SK-N-SH (cell line): ENCODE measurements around the gene ENTREP3. TPM values are rescaled to one million over a fixed set of nuclear protein-coding genes. Genes with fewer than 3 reads are reported as not detected.

ENCODE experiments used
- CTCF ChIA-PET: fragments of 300-600, 350-600 bp; formaldehyde crosslinking; extraction: SDS; loops from one replicate; lab custom pipeline; 2021; lab: Yijun Ruan, JAX
- POLR2A ChIA-PET: fragments of 350-600 bp; sonication (Branson Sonifier 250); formaldehyde crosslinking; extraction: SDS; loops from one replicate; lab custom pipeline; 2020; ENCODE audit warnings: antibody characterized with exemption, inconsistent platforms; lab: Yijun Ruan, JAX
- DNase-seq: peaks from one replicate; pipeline ENCODE4 v3.0.0; 2012
- H2AFZ ChIP-seq: fragments of 200-600 bp; sonication (generic); 2 replicates; pipeline ENCODE4 v1.8.1; 2016; ENCODE audit warnings: antibody characterized with exemption, mild to moderate bottlenecking, low read depth
- H3F3A ChIP-seq: fragments of 200-600 bp; sonication (generic); replicated peaks from 2 replicates; pipeline ENCODE3; 2016; ENCODE audit warnings: antibody characterized with exemption, mild to moderate bottlenecking; ENCODE audit not compliant: insufficient read depth
- H3K27ac ChIP-seq, 2 experiments: fragments of 200-500 bp in 1 of 2; fragments of 200-600 bp in 1 of 2; sonication (Bioruptor generic) in 1 of 2; sonication (generic), shearing (Covaris generic) in 1 of 2; 2 replicates each; pipeline versions ENCODE4 v1.5.1 to v1.6.1; 2014 to 2016; ENCODE audit warnings: low read depth in 2 of 2, inconsistent platforms in 1 of 2, low read length in 1 of 2, mild to moderate bottlenecking in 1 of 2, mixed read lengths in 1 of 2
- H3K27me3 ChIP-seq: fragments of 200-600 bp; sonication (generic), shearing (Covaris generic); 2 replicates; pipeline ENCODE4 v1.6.1; 2016; ENCODE audit warnings: mixed run types; ENCODE audit not compliant: insufficient read depth
- H3K36me3 ChIP-seq, 2 experiments: fragments of 200-500 bp in 1 of 2; fragments of 200-600 bp in 1 of 2; sonication (Bioruptor generic) in 1 of 2; sonication (generic) in 1 of 2; replicated peaks in 1 of 2; 2 replicates each; pipeline versions ENCODE3 to v1.5.1; 2014 to 2016; ENCODE audit warnings: low read length in 1 of 2, mild to moderate bottlenecking in 1 of 2; ENCODE audit not compliant: insufficient read depth in 2 of 2, control insufficient read depth in 1 of 2
- H3K4me1 ChIP-seq, 2 experiments: fragments of 200-500 bp in 1 of 2; fragments of 200-600 bp in 1 of 2; sonication (Bioruptor generic) in 1 of 2; sonication (generic), shearing (Covaris generic) in 1 of 2; 2 replicates each; pipeline versions ENCODE4 v1.5.1 to v1.6.1; 2014 to 2016; ENCODE audit warnings: low read depth in 1 of 2, low read length in 1 of 2, mixed run types in 1 of 2; ENCODE audit not compliant: insufficient read depth in 2 of 2, control insufficient read depth in 1 of 2
- H3K4me2 ChIP-seq: fragments of 200-600 bp; sonication (generic), shearing (Covaris generic); 2 replicates; pipeline ENCODE4 v1.6.1; 2017; ENCODE audit warnings: mixed run types
- H3K4me3 ChIP-seq, 2 experiments: fragments of 200-500 bp in 1 of 2; fragments of 200-600 bp in 1 of 2; sonication (Bioruptor generic) in 1 of 2; sonication (generic), shearing (Covaris generic) in 1 of 2; 2 replicates each; pipeline versions ENCODE4 v1.5.1 to v1.8.1; 2014 to 2016; ENCODE audit warnings: low read depth in 2 of 2, inconsistent platforms in 1 of 2, low read length in 1 of 2, mild to moderate bottlenecking in 1 of 2, mixed read lengths in 1 of 2, moderate library complexity in 1 of 2
- H3K79me2 ChIP-seq: fragments of 200-600 bp; sonication (generic); 2 replicates; pipeline ENCODE4 v1.8.1; 2017; ENCODE audit warnings: mild to moderate bottlenecking; ENCODE audit not compliant: insufficient read depth
- H3K9ac ChIP-seq: fragments of 200-600 bp; sonication (generic); 2 replicates; pipeline ENCODE4 v1.6.1; 2017; ENCODE audit warnings: mixed run types
- H3K9me2 ChIP-seq: fragments of 200-600 bp; sonication (generic); 2 replicates; pipeline ENCODE4 v1.6.1; 2017; ENCODE audit warnings: mixed run types
- H3K9me3 ChIP-seq: fragments of 200-600 bp; sonication (generic); 2 replicates; pipeline ENCODE4 v1.6.1; 2017; ENCODE audit warnings: mixed run types, mild to moderate bottlenecking, moderate library complexity
- H4K20me1 ChIP-seq: fragments of 200-600 bp; sonication (generic); 2 replicates; pipeline ENCODE4 v1.6.1; 2017; ENCODE audit warnings: mild to moderate bottlenecking, mixed run types; ENCODE audit not compliant: insufficient read depth
- CHD2 ChIP-seq: fragments of 150-350 bp; IDR thresholded peaks from 2 replicates; pipeline ENCODE4 v1.6.1; 2018; ENCODE audit warnings: low read length; ENCODE audit not compliant: partially characterized antibody
- CTCF ChIP-seq: fragments of 200-600 bp; sonication (generic); IDR thresholded peaks from 2 replicates; pipeline ENCODE4 v1.6.1; 2017; ENCODE audit warnings: antibody characterized with exemption, mild to moderate bottlenecking, moderate library complexity
- ELF1 ChIP-seq: IDR thresholded peaks from 2 replicates; pipeline ENCODE4 v1.4.0; 2012
- EP300 ChIP-seq, 2 experiments: IDR thresholded peaks; 2 replicates each; pipeline versions ENCODE4 v1.4.0 to v1.6.1; 2012; ENCODE audit warnings: borderline replicate concordance in 1 of 2, low read depth in 1 of 2, low read length in 1 of 2
- EZH2phosphoT487 ChIP-seq: fragments of 200-600 bp; sonication (generic); IDR thresholded peaks from 2 replicates; pipeline ENCODE4 v1.6.1; 2017; ENCODE audit warnings: low read depth, mixed run types, mild to moderate bottlenecking, antibody characterized with exemption, moderate library complexity, borderline replicate concordance
- FOSL2 ChIP-seq: IDR thresholded peaks from 2 replicates; pipeline ENCODE4 v1.4.0; 2012; ENCODE audit warnings: low read depth, mild to moderate bottlenecking, moderate library complexity, borderline replicate concordance
- GABPA ChIP-seq: IDR thresholded peaks from 2 replicates; pipeline ENCODE4 v1.4.0; 2012; ENCODE audit warnings: low read depth, mild to moderate bottlenecking
- GATA2 ChIP-seq: sonication (generic); formaldehyde crosslinking; IDR thresholded peaks from 2 replicates; pipeline ENCODE4 v1.5.0; 2020; ENCODE audit warnings: mild to moderate bottlenecking, missing genetic modification reagents
- JUND ChIP-seq: IDR thresholded peaks from 2 replicates; pipeline ENCODE4 v1.4.0; 2012
- MAX ChIP-seq: IDR thresholded peaks from 2 replicates; pipeline ENCODE4 v1.4.0; 2012; ENCODE audit warnings: low read depth
- MXI1 ChIP-seq: IDR thresholded peaks from 2 replicates; pipeline ENCODE4 v1.6.1; 2012; ENCODE audit warnings: mild to moderate bottlenecking, low read depth, low read length, improper control_type of control experiment
- PBX3 ChIP-seq: IDR thresholded peaks from 2 replicates; pipeline ENCODE4; 2012
- POLR2AphosphoS5 ChIP-seq: IDR thresholded peaks from 2 replicates; pipeline ENCODE4 v1.6.1; 2012; ENCODE audit warnings: low read depth, low read length
- TEAD4 ChIP-seq: IDR thresholded peaks from 2 replicates; pipeline ENCODE4 v1.4.0; 2012; ENCODE audit warnings: mild to moderate bottlenecking, borderline replicate concordance; ENCODE audit not compliant: insufficient read depth
- USF2 ChIP-seq: fragments of 150-350 bp; IDR thresholded peaks from 2 replicates; pipeline ENCODE4 v1.6.1; 2017; ENCODE audit warnings: antibody characterized with exemption, low read length, low read depth, borderline replicate concordance
- YY1 ChIP-seq: IDR thresholded peaks from 2 replicates; pipeline ENCODE4 v1.4.0; 2012; ENCODE audit warnings: low read depth, mild to moderate bottlenecking
- ZBTB33 ChIP-seq: IDR thresholded peaks from 2 replicates; pipeline ENCODE4 v1.4.0; 2012; ENCODE audit warnings: low read depth, borderline replicate concordance
- WGBS: methylation state at CpG from one replicate; pipeline ENCODE4 v1.1.6; 2017; ENCODE audit warnings: low lambda C conversion rate; 5-methylcytosine and 5-hydroxymethylcytosine counted together
- polyA plus RNA-seq, 3 experiments: library from polyadenylated mRNA; depleted of rRNA; stranded (reverse); fragments of >200 nt; gene quantifications; 2 replicates each; pipeline ENCODE4 v1.2.3, GENCODE V29; 2012

The ENTREP3 gene
- polyA plus RNA-seq, 1 of the 3 experiments (the other 2 are of a cell fraction) = 30.6 TPM

GRCh38 chr1:155300553-155301329 is 45.5 kb upstream of the ENTREP3 start:
- no peak for DNase-seq
- no peak overlapping the region for H2AFZ ChIP-seq

More at GRCh38 chr1:155300553-155301329, 45.5 kb upstream of the ENTREP3 start:
- no peaks in the 10 kb centered on the region for H3K9me3 ChIP-seq
- ChIA-PET CTCF (interaction anchor here (1.0 to 2.9 kb wide), 3 partner anchors 9 to 50 kb away, joined by 3 to 15 read pairs (median 4); no protein-coding TSS in a partner anchor), POLR2A (no interaction called here)
- no peak overlapping the region for H3K4me2 ChIP-seq
- H3K27me3 ChIP-seq = no peaks in the 10 kb centered on the region
- H3K9ac ChIP-seq = no peak overlapping the region
- WGBS = 70% methylated on average over 8 of the region's 9 CpGs
- H3K79me2 ChIP-seq = no peaks in the 10 kb centered on the region
- H3K36me3 ChIP-seq = no peaks in the 10 kb centered on the region
- TF ChIP-seq MAX = no peak
- TF ChIP-seq POLR2AphosphoS5 = no peak
- TF ChIP-seq GATA2 (CRISPR knock-in tag) = no peak
- TF ChIP-seq EP300 (IDR thresholded peaks at IDR 0.05; ENCODE audit: borderline replicate concordance in 1 of 2, low read depth in 1 of 2, low read length in 1 of 2) = no peak
- TF ChIP-seq TEAD4 = no peak
- TF ChIP-seq CHD2 = no peak
- no peak for TF ChIP-seq EZH2phosphoT487
- TF ChIP-seq ZBTB33 = no peak
- TF ChIP-seq FOSL2 = no peak
- TF ChIP-seq JUND = no peak
- TF ChIP-seq USF2 = no peak
- no peak for TF ChIP-seq CTCF
- TF ChIP-seq ELF1 = no peak
- no peak for TF ChIP-seq YY1
- no peak for TF ChIP-seq MXI1
- no peak for TF ChIP-seq GABPA
- no peak for TF ChIP-seq PBX3
- H3F3A ChIP-seq = no peaks in the 10 kb centered on the region
- H3K4me3 ChIP-seq = no peak overlapping the region
- H3K9me2 ChIP-seq = no peaks in the 10 kb centered on the region
- no peaks in the 10 kb centered on the region for H4K20me1 ChIP-seq
- no peak overlapping the region for H3K27ac ChIP-seq
- no peaks in the 10 kb centered on the region for H3K4me1 ChIP-seq
